GM11168 (cell line): ENCODE measurements around the gene CLEC2A.
"Not testable (repeated sequence)": the region's sequence is repeated elsewhere in the genome, so short reads cannot be mapped to it uniquely, and the experiment has no call there.

Experiments used
- in situ Hi-C: fragments of 300-500 bp; cut with MboI; formaldehyde crosslinking; loops from one replicate; pipeline ENCODE4 v1.12.0; 2022; ENCODE audit warnings: low sequenced_read_pairs; ENCODE audit not compliant: unreplicated experiment

CLEC2A gene

DNA sequence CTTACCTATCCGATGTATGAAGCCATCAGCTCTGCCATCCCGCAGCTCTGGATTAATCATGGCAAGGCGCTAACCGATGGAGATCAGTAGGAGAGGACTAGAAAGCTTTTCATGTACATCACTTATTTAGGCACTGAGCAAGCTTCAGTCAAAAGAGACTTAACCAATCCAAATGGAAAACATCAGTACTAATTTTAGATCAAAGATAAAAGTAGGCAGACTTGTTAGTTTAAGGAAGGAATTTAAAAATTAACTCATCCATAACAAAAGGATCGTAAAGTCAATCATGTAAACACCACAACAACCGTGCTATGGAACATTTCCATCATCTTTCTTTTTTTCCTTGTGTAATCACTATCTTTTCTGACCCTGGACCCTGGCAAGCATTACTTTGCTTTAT lies at the start of gene CLEC2A:
Gene CLEC2A, minus strand, starts transcription at position 101 of the 400 bp plus-strand sequence. Its CDS starts 41 bp downstream, at position 60.
- in situ Hi-C loops = loop anchor here (5.0 to 10.0 kb wide), 2 partner anchors 115 to 213 kb away; no protein-coding TSS in a partner anchor

DNA sequence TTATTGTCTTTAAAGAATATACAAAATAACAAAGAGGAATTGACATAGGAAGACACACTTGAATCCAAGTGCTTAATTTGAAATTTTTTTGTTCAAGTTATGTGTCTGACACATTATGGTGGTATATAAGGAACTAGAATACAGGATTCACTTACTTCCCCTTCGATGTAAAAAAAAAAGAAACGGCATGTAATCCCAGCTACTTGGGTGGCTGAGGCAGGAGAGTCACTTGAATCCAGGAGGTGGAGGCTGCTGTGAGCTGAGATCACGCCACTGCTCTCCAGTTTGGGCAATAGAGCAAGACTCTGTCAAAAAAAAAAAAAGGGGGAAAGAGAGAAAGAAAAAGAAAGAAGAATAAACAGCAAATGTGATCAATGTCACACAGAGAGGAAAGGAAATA lies 48.0 kb upstream of the CLEC2A start:
- in situ Hi-C loops = no loop called here

GRCh38 chr12:9977916-9978315 lies 45.7 kb upstream of the CLEC2A start:
- in situ Hi-C loops = no loop called here

DNA sequence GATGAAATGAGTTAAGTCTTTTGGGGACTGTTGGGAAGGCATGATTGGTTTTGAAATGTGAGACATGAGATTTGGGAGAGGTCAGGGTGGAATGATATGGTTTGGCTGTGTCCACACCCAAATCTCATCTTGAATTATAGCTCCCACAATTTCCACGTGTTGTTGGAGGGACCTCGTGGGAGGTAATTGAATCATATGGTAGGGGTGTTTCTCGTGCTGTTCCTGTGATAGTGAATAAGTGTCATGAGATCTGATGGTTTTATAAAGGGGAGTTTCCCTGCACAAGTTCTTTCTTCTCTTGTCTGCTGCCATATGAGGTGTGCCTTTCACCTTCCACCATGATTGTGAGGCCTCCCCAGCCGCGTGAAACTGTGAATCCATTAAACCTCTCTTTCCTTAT lies 44.5 kb upstream of the CLEC2A start:
- in situ Hi-C loops = not testable (repeated sequence)

GRCh38 chr12:9975614-9976013 lies 43.4 kb upstream of the CLEC2A start:
- in situ Hi-C loops = no loop called here

DNA sequence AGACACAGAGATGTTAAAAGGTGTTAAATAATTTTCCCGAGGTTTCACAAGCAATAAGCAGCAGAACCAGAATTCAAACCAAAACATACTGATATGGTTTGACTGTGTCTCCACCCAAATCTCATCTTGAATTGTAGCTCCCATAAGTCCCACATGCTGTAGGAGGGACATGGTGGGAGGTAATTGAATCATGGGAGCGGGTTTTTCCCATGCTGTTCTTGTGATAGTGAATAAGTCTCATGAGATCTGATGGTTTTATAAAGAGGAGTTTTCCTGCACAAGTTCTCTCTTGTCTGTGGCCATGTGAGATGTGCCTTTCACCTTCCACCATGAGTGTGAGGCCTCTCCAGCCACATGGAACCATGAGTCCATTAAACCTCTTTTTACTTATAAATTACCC lies 42.6 kb upstream of the CLEC2A start:
- in situ Hi-C loops = not testable (repeated sequence)

- in situ Hi-C loops = no loop called here
Measured at GRCh38 chr12:9973949-9974348, 41.8 kb upstream of the CLEC2A start.

GRCh38 chr12:9971181-9971580 lies 39.0 kb upstream of the CLEC2A start, which contains the start of gene CLEC12A:
Gene CLEC12A, plus strand, starts transcription at chr12:9971409. Its CDS starts 188 bp downstream, at chr12:9971597.
- in situ Hi-C loops = no loop called here

GRCh38 chr12:9969673-9970072 lies 37.5 kb upstream of the CLEC2A start:
- in situ Hi-C loops = no loop called here

GRCh38 chr12:9961901-9962300 lies 29.7 kb upstream of the CLEC2A start:
- in situ Hi-C loops = no loop called here

GRCh38 chr12:9961106-9961505 lies 28.9 kb upstream of the CLEC2A start:
- in situ Hi-C loops = no loop called here

DNA sequence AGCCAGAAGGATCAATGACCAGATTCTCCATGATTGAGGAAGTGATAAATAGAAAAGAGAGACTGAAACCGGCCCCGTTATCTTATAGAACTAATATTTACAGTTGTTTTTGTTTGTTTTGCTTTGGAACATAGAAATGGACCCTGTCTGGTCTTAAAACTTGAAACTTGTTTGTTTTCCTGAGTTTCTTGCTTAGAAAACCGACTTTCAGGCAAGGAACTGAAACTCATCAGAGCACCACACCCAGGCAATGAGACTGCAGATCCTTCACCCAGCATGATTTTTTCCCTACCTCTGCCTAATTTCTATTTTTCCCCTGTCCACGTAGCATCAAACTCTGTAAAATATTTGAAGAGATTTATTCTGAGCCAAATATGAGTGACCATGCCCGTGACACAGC lies 28.4 kb upstream of the CLEC2A start:
- in situ Hi-C loops = no loop called here

- in situ Hi-C loops = no loop called here
Measured at GRCh38 chr12:9957834-9958233, 25.7 kb upstream of the CLEC2A start.

- in situ Hi-C loops = not testable (repeated sequence)
Measured at GRCh38 chr12:9952954-9953729, 21.0 kb upstream of the CLEC2A start.

DNA sequence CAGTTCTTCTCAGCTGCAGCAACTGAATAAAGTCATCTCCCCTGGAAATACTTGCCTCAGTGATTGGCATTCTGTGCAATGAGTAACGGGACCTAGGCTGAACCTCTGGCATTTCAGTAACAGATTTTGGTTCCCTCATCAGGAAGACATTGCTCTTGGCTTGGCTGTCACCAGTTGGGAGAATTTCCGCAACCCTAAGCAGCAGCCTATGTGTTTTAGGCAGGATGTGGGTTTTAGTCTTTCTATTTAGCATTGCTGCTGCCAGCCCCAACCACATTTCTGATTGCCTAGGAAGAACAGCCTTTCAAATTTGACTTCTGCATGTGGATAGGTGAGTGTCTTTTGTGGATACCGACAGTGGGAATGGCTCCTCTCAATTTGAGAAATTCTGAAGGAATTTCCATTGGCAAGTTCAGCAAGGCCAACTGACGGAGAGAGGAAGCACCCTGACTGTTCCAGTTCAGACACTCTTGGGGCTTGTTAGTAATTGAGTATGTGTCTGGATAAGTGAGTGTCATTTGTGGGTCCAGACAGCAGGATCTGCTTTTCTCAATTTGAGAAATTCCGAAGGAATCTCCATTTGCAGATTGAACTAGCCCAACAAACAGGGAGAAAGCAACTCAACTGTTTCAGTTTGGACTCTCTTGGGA lies 19.0 kb upstream of the CLEC2A start:
- in situ Hi-C loops = no loop called here

DNA sequence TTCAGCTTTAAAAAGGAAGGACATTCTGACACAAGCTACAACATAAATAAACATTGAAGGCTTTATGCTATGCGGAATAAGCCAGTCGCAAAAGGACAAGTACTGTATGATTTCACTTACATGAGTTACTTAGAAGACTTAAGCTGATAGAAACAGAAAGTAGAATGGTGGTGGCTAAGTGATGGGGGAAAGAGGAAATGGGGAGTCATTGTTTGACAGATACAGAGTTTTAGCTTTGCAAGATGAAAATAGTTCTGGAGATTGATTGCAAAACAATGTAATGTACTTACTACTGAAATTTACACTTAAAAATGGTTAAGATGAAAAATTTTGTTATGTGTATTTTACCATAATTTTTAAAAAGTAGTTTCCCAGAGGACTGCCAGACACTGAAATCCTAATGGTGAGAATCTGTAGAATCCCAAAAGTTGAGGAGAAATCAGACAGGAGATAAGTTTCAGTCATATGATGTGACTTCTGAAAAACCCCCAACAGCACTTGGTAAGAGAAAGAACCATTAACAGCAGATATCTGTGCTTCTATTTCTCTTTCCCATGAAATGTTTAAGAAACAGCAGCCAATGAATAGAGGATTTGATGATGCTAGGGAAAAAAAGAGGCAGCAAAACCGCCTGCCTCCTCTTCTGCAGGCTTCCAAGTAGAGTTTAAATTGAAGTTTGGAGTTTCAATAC lies 16.6 kb upstream of the CLEC2A start:
- in situ Hi-C loops = no loop called here

DNA sequence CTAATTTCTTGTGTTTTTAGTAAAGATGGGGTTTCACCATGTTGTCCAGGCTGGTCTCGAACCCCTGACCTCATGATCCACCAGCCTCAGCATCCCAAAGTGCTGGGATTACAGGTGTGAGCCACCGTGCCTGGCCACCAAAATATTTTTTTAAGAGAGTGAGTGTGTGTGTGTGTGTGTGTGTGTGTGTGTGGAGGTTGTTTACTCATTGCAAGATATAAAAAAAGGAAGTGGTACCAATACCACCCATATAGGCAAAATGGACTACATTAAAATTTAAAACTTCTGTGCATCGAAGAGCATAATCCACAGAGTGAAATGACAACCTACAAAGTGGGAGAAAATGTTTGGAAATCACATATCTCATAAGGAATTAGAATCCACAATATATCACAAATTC lies 15.5 kb upstream of the CLEC2A start:
- in situ Hi-C loops = no loop called here

DNA sequence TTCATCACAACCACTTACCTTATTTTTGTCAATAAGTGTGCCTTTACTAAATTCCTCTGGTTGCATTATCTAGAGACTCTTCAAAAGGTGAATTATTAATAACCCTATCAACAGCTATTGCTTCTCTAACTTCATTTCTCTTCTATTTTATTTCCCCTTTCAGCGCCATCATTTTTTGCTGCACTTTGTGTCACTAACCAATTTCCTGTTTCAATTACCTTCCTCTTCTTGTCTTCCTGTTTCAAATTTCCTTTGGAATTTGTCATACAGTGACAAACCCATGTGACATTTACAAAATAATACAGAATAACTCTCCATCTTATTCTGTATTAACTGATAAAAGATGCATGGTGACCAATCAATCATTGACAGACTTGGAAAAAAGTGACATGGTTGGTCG lies 12.2 kb upstream of the CLEC2A start:
- in situ Hi-C loops = no loop called here

- in situ Hi-C loops = no loop called here
Measured at GRCh38 chr12:9943240-9943639, 11.1 kb upstream of the CLEC2A start.

DNA sequence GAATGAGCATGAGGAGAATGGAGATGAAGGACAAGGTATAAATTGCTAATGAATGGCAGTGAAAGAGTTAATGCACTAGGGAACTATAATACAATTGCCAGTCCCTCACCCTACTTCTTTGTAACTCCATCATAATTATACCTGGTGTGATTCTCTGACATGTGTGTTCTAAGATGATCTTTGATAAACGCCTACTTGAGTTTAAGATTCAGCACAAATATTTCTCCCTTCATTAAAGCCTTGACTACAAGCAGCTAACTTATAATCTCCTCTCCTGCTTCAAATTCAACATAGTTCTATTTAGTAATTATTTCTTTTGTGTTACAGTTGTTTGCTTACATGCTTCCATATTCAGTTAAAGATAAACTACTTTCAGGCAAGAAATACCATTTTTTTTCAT lies 9.7 kb upstream of the CLEC2A start:
- in situ Hi-C loops = no loop called here

GRCh38 chr12:9940375-9940774 lies 8.2 kb upstream of the CLEC2A start:
- in situ Hi-C loops = no loop called here
